H9 (cell line): ENCODE data around the gene MYOM3. TPM values are rescaled to one million over a fixed set of nuclear protein-coding genes. Genes with fewer than 3 reads are reported as not detected.

Source experiments
- DNase-seq: peaks from one replicate; pipeline ENCODE4 v3.0.0-alpha.2; 2017
- H2AFZ ChIP-seq: one replicate; pipeline ENCODE4 v1.6.1; 2013; ENCODE audit warnings: mild to moderate bottlenecking, low read length, control low read depth, moderate library complexity
- H2AK5ac ChIP-seq: 2 replicates; pipeline ENCODE4 v1.6.1; 2013; ENCODE audit warnings: low read length, control low read depth, mixed read lengths; ENCODE audit not compliant: insufficient read length
- H2BK120ac ChIP-seq: one replicate; pipeline ENCODE4 v1.6.1; 2013; ENCODE audit warnings: low read depth, mild to moderate bottlenecking, low read length, control low read depth, inconsistent platforms; ENCODE audit not compliant: poor library complexity, severe bottlenecking
- H2BK12ac ChIP-seq: 2 replicates; pipeline ENCODE4 v1.6.1; 2013; ENCODE audit warnings: low read length, control low read depth, mixed read lengths, low read depth; ENCODE audit not compliant: insufficient read length
- H2BK15ac ChIP-seq: 2 replicates; pipeline ENCODE4 v1.6.1; 2013; ENCODE audit warnings: low read depth, low read length, control low read depth
- H2BK20ac ChIP-seq: one replicate; pipeline ENCODE4 v1.6.1; 2013; ENCODE audit warnings: low read depth, mild to moderate bottlenecking, low read length, control low read depth, inconsistent platforms; ENCODE audit not compliant: poor library complexity, severe bottlenecking
- H2BK5ac ChIP-seq: 2 replicates; pipeline ENCODE4 v1.6.1; 2013; ENCODE audit warnings: low read length, control low read depth, mixed read lengths; ENCODE audit not compliant: insufficient read length
- H3K14ac ChIP-seq: 2 replicates; pipeline ENCODE4 v1.6.1; 2013; ENCODE audit warnings: low read length, control low read depth; ENCODE audit not compliant: insufficient read depth
- H3K18ac ChIP-seq: 2 replicates; pipeline ENCODE4 v1.6.1; 2013; ENCODE audit warnings: low read depth, mild to moderate bottlenecking, mixed read lengths, low read length, control low read depth; ENCODE audit not compliant: insufficient read length
- H3K23ac ChIP-seq: 2 replicates; pipeline ENCODE4 v1.6.1; 2013; ENCODE audit warnings: low read length, control low read depth, mixed read lengths, low read depth; ENCODE audit not compliant: insufficient read length
- H3K23me2 ChIP-seq: 2 replicates; pipeline ENCODE4 v1.6.1; 2013; ENCODE audit warnings: low read depth, mild to moderate bottlenecking, mixed read lengths, low read length, control low read depth; ENCODE audit not compliant: insufficient read length, poor library complexity, severe bottlenecking
- H3K27ac ChIP-seq: 2 replicates; pipeline ENCODE4 v1.5.1; 2013; ENCODE audit warnings: low read length, control low read depth, mixed read lengths, low read depth; ENCODE audit not compliant: insufficient read length
- H3K27me3 ChIP-seq: 2 replicates; pipeline ENCODE4 v1.6.1; 2013; ENCODE audit warnings: low read length, control low read depth, inconsistent platforms; ENCODE audit not compliant: insufficient read depth
- H3K4ac ChIP-seq: 2 replicates; pipeline ENCODE4 v1.6.1; 2013; ENCODE audit warnings: low read depth, mild to moderate bottlenecking, control low read depth, inconsistent platforms, low read length, moderate library complexity
- H3K4me1 ChIP-seq: 2 replicates; pipeline ENCODE4 v1.6.1; 2013; ENCODE audit warnings: low read length, control low read depth, inconsistent platforms; ENCODE audit not compliant: insufficient read depth
- H3K4me2 ChIP-seq: 2 replicates; pipeline ENCODE4 v1.6.1; 2013; ENCODE audit warnings: low read length, control low read depth, mixed read lengths; ENCODE audit not compliant: insufficient read length, insufficient read depth
- H3K56ac ChIP-seq: 2 replicates; pipeline ENCODE4 v1.6.1; 2013; ENCODE audit warnings: low read depth, mild to moderate bottlenecking, mixed read lengths, low read length, control low read depth; ENCODE audit not compliant: insufficient read length
- H3K79me1 ChIP-seq: 2 replicates; pipeline ENCODE4 v1.6.1; 2013; ENCODE audit warnings: low read depth, mild to moderate bottlenecking, moderate library complexity, low read length, control low read depth, inconsistent platforms; ENCODE audit not compliant: insufficient read depth, poor library complexity, severe bottlenecking
- H3K79me2 ChIP-seq: 2 replicates; pipeline ENCODE4 v1.6.1; 2013; ENCODE audit warnings: low read length, control low read depth, inconsistent platforms; ENCODE audit not compliant: insufficient read depth
- H3K9ac ChIP-seq: 2 replicates; pipeline ENCODE4 v1.6.1; 2013; ENCODE audit warnings: low read length, control low read depth, mixed read lengths; ENCODE audit not compliant: insufficient read length; ENCODE audit errors: extremely low read depth
- H3K9me3 ChIP-seq: one replicate; pipeline ENCODE4 v1.6.1; 2013; ENCODE audit warnings: low read depth, low read length, inconsistent platforms; ENCODE audit not compliant: control insufficient read depth
- H3T11ph ChIP-seq: one replicate; pipeline ENCODE4 v1.6.1; 2013; ENCODE audit warnings: mild to moderate bottlenecking, low read length, control low read depth, inconsistent platforms
- H4K20me1 ChIP-seq: one replicate; pipeline ENCODE4 v1.6.1; 2013; ENCODE audit not compliant: control insufficient read depth, insufficient read length, insufficient read depth
- H4K5ac ChIP-seq: 2 replicates; pipeline ENCODE4 v1.6.1; 2013; ENCODE audit warnings: low read depth, mild to moderate bottlenecking, mixed read lengths, low read length, control low read depth; ENCODE audit not compliant: insufficient read length
- H4K8ac ChIP-seq: replicated peaks from 2 replicates; pipeline ENCODE4 v1.6.1; 2013; ENCODE audit warnings: low read length, control low read depth, mixed read lengths, low read depth; ENCODE audit not compliant: insufficient read length
- H4K91ac ChIP-seq: 2 replicates; pipeline ENCODE4 v1.6.1; 2013; ENCODE audit warnings: low read depth, mild to moderate bottlenecking, moderate library complexity, mixed read lengths, low read length, control low read depth; ENCODE audit not compliant: insufficient read length
- H3K27ac Mint-ChIP-seq, 3 experiments: 2 replicates in 2 of 3; 3 replicates in 1 of 3; pipeline ENCODE4 v1.8.0; 2020 to 2021; ENCODE audit warnings: mixed read lengths in 3 of 3, mild to moderate bottlenecking in 1 of 3, moderate library complexity in 1 of 3
- H3K27me3 Mint-ChIP-seq: 2 replicates; pipeline ENCODE4 v1.8.0; 2021; ENCODE audit warnings: low read depth, mild to moderate bottlenecking, moderate library complexity, mixed read lengths
- H3K36me3 Mint-ChIP-seq, 3 experiments: 2 replicates in 2 of 3; 3 replicates in 1 of 3; pipeline ENCODE4 v1.8.0; 2020 to 2021; ENCODE audit warnings: low read depth in 3 of 3, mixed read lengths in 3 of 3; ENCODE audit not compliant: insufficient read depth in 1 of 3
- H3K4me1 Mint-ChIP-seq, 2 experiments: 2 replicates each; pipeline ENCODE4 v1.8.0; 2020; ENCODE audit warnings: mixed read lengths in 2 of 2
- H3K4me3 Mint-ChIP-seq, 2 experiments: 2 replicates in 1 of 2; 3 replicates in 1 of 2; pipeline ENCODE4 v1.8.0; 2020 to 2021; ENCODE audit warnings: mild to moderate bottlenecking in 2 of 2, mixed read lengths in 2 of 2, moderate library complexity in 1 of 2
- H3K9me3 Mint-ChIP-seq, 2 experiments: 2 replicates in 1 of 2; 3 replicates in 1 of 2; pipeline ENCODE4 v1.8.0; 2020; ENCODE audit warnings: mild to moderate bottlenecking in 2 of 2, mixed read lengths in 2 of 2, moderate library complexity in 1 of 2
- WGBS: extraction: QIAGEN DNeasy Blood & Tissue Kit; methylation state at CpG from one replicate; pipeline ENCODE4 v1.1.7; 2013; ENCODE audit warnings: missing lambda C conversion rate, low lambda C conversion rate, mixed read lengths; ENCODE audit not compliant: insufficient read length; ENCODE audit errors: extremely low coverage; 5-methylcytosine and 5-hydroxymethylcytosine counted together
- total RNA-seq: library from RNA; stranded (reverse); gene quantifications from 2 replicates; pipeline ENCODE4 v1.2.1, GENCODE V29; 2021
- TF ChIP-seq, protein P1 (sequence below): fragments of 200-600 bp; sonication (generic); conservative IDR thresholded peaks from 3 replicates; pipeline ENCODE4 v1.8.0; 2021; ENCODE audit warnings: antibody characterized with exemption, mild to moderate bottlenecking

The MYOM3 gene
- total RNA-seq, 1 experiment from 2014 or later: 0.11 TPM

- H2BK15ac ChIP-seq: no peak overlapping the region
- no peaks in the 10 kb centered on the region for H4K20me1 ChIP-seq
- H4K91ac ChIP-seq: no peak overlapping the region
- H3K4me1 ChIP-seq: no peaks in the 10 kb centered on the region
- no peak overlapping the region for H3T11ph ChIP-seq
- H3K4me1 Mint-ChIP-seq: peaks cover 8 to 24% of the 10 kb centered on the region in 2 experiments
- no peak overlapping the region for H2BK5ac ChIP-seq
- H3K56ac ChIP-seq: no peak overlapping the region
- H3K9me3 ChIP-seq: no peaks in the 10 kb centered on the region
- H2BK120ac ChIP-seq: no peak overlapping the region
- no peak overlapping the region for H3K23ac ChIP-seq
- no peak overlapping the region for H3K4ac ChIP-seq
- no peak overlapping the region; a peak in 1 of 7 replicates for H3K27ac Mint-ChIP-seq
- H2BK12ac ChIP-seq: no peak overlapping the region
- no peaks in the 10 kb centered on the region for H3K36me3 Mint-ChIP-seq
- no peak for DNase-seq
- no peak overlapping the region for H2BK20ac ChIP-seq
- no peaks in the 10 kb centered on the region for H3K79me2 ChIP-seq
- H3K27me3 Mint-ChIP-seq: no peaks in the 10 kb centered on the region
- H3K4me3 Mint-ChIP-seq: no peak overlapping the region
- H3K9ac ChIP-seq: no peak overlapping the region
- no peak overlapping the region for H2AK5ac ChIP-seq
- no peak overlapping the region for H3K18ac ChIP-seq
- no peaks in the 10 kb centered on the region for H3K27me3 ChIP-seq
- no peaks in the 10 kb centered on the region for H3K79me1 ChIP-seq
- WGBS: no CpG with 5 or more reads among the region's 3 CpGs
- H4K5ac ChIP-seq: no peak overlapping the region
- no peaks in the 10 kb centered on the region for H3K23me2 ChIP-seq
- no peak overlapping the region for H2AFZ ChIP-seq
- H3K9me3 Mint-ChIP-seq: no peaks in the 10 kb centered on the region
- H3K4me2 ChIP-seq: no peak overlapping the region
- TF ChIP-seq, protein P1, sequence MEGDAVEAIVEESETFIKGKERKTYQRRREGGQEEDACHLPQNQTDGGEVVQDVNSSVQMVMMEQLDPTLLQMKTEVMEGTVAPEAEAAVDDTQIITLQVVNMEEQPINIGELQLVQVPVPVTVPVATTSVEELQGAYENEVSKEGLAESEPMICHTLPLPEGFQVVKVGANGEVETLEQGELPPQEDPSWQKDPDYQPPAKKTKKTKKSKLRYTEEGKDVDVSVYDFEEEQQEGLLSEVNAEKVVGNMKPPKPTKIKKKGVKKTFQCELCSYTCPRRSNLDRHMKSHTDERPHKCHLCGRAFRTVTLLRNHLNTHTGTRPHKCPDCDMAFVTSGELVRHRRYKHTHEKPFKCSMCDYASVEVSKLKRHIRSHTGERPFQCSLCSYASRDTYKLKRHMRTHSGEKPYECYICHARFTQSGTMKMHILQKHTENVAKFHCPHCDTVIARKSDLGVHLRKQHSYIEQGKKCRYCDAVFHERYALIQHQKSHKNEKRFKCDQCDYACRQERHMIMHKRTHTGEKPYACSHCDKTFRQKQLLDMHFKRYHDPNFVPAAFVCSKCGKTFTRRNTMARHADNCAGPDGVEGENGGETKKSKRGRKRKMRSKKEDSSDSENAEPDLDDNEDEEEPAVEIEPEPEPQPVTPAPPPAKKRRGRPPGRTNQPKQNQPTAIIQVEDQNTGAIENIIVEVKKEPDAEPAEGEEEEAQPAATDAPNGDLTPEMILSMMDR: no peak
- H3K14ac ChIP-seq: no peak overlapping the region
- H4K8ac ChIP-seq: no peak overlapping the region
- no peak overlapping the region for H3K27ac ChIP-seq
Measured at GRCh38 chr1:24103408-24103807, 8.5 kb downstream of the MYOM3 start.
